ENCODE results near the gene ARHGAP31.

The ARHGAP31 gene

GRCh38 chr3:119405315-119405714 is 111.1 kb downstream of the ARHGAP31 start:
- TF ChIP-seq TAF1 (IDR thresholded peaks at IDR 0.05; ENCODE audit: borderline replicate concordance, insufficient read depth, low read length) (no peak), REST (IDR thresholded peaks at IDR 0.05; ENCODE audit: insufficient read depth in 1 of 2, low read depth in 2 of 2, low read length in 2 of 2) (no peak), SIN3A (IDR thresholded peaks at IDR 0.05; ENCODE audit: borderline replicate concordance, insufficient read depth, low read length) (no peak), FOXP2 (optimal IDR thresholded peaks at IDR 0.05; ENCODE audit: borderline replicate concordance, extremely low read depth, extremely low read length, insufficient read depth) (no peak), POLR2AphosphoS5 (IDR thresholded peaks at IDR 0.05; ENCODE audit: low read depth, low read length) (no peak)

GRCh38 chr3:119408243-119408950 is 114.2 kb downstream of the ARHGAP31 start:
- no peak for TF ChIP-seq SIN3A (IDR thresholded peaks at IDR 0.05; ENCODE audit: borderline replicate concordance, insufficient read depth, low read length)
- TF ChIP-seq FOXP2 (optimal IDR thresholded peaks at IDR 0.05; ENCODE audit: borderline replicate concordance, extremely low read depth, extremely low read length, insufficient read depth), result no peak
- no peak for TF ChIP-seq POLR2AphosphoS5 (IDR thresholded peaks at IDR 0.05; ENCODE audit: low read depth, low read length)
- TF ChIP-seq REST (IDR thresholded peaks at IDR 0.05; ENCODE audit: insufficient read depth in 1 of 2, low read depth in 2 of 2, low read length in 2 of 2), result no peak
- no peak for TF ChIP-seq TAF1 (IDR thresholded peaks at IDR 0.05; ENCODE audit: borderline replicate concordance, insufficient read depth, low read length)

GRCh38 chr3:119409844-119410243 is 115.7 kb downstream of the ARHGAP31 start:
- TF ChIP-seq FOXP2 (optimal IDR thresholded peaks at IDR 0.05; ENCODE audit: borderline replicate concordance, extremely low read depth, extremely low read length, insufficient read depth) (no peak), POLR2AphosphoS5 (IDR thresholded peaks at IDR 0.05; ENCODE audit: low read depth, low read length) (no peak), TAF1 (IDR thresholded peaks at IDR 0.05; ENCODE audit: borderline replicate concordance, insufficient read depth, low read length) (no peak), SIN3A (IDR thresholded peaks at IDR 0.05; ENCODE audit: borderline replicate concordance, insufficient read depth, low read length) (no peak), REST (IDR thresholded peaks at IDR 0.05; ENCODE audit: insufficient read depth in 1 of 2, low read depth in 2 of 2, low read length in 2 of 2) (no peak)

- TF ChIP-seq REST (IDR thresholded peaks at IDR 0.05; ENCODE audit: insufficient read depth in 1 of 2, low read depth in 2 of 2, low read length in 2 of 2), result no peak
- TF ChIP-seq FOXP2 (optimal IDR thresholded peaks at IDR 0.05; ENCODE audit: borderline replicate concordance, extremely low read depth, extremely low read length, insufficient read depth), result no peak
- TF ChIP-seq POLR2AphosphoS5 (IDR thresholded peaks at IDR 0.05; ENCODE audit: low read depth, low read length), result no peak
- no peak for TF ChIP-seq TAF1 (IDR thresholded peaks at IDR 0.05; ENCODE audit: borderline replicate concordance, insufficient read depth, low read length)
- no peak for TF ChIP-seq SIN3A (IDR thresholded peaks at IDR 0.05; ENCODE audit: borderline replicate concordance, insufficient read depth, low read length)
Measured at GRCh38 chr3:119413603-119414280, 119.6 kb downstream of the ARHGAP31 start.

Measured in PFSK-1 (cell line).